Activated CD4-positive, CD25-positive, alpha-beta regulatory T cell (primary cell): ENCODE results near the gene CTPS1.

Experiments used
- DNase-seq, 4 experiments: peaks; one replicate each; lab custom pipeline; 2025; lab: John Stamatoyannopoulos, UW

CTPS1 gene

GRCh38 chr1:40966417-40966816 lies 13.1 kb upstream of the CTPS1 start:
- DNase-seq = no peak

- DNase-seq = no peak
Observed at GRCh38 chr1:40969445-40969844, 10.1 kb upstream of the CTPS1 start.

GRCh38 chr1:40971966-40972365 lies 7.5 kb upstream of the CTPS1 start:
- DNase-seq = no peak

GRCh38 chr1:40973912-40974311 lies 5.6 kb upstream of the CTPS1 start:
- no peak for DNase-seq

GRCh38 chr1:40974945-40975344 lies 4.6 kb upstream of the CTPS1 start:
- no peak for DNase-seq

GRCh38 chr1:40976952-40977690 lies 2.4 kb upstream of the CTPS1 start:
- DNase-seq = no peak

- DNase-seq = no peak
Observed at GRCh38 chr1:40977716-40978115, 1.8 kb upstream of the CTPS1 start.

- DNase-seq = no peak
Observed at GRCh38 chr1:40978886-40979240, 633 bp upstream of the CTPS1 start.

GRCh38 chr1:40980068-40980452 lies 564 bp downstream of the CTPS1 start:
- peak in 2 of 4 experiments; percentile 38 to 50 for DNase-seq

- peak in 3 of 4 experiments; percentile 11 to 33 (median 22) for DNase-seq
Observed at GRCh38 chr1:40980453-40981121, 1.1 kb downstream of the CTPS1 start.

- DNase-seq = no peak
Observed at GRCh38 chr1:40981691-40982448, 2.4 kb downstream of the CTPS1 start.

GRCh38 chr1:40982721-40983120 lies 3.2 kb downstream of the CTPS1 start:
- DNase-seq = no peak

- no peak for DNase-seq
Observed at GRCh38 chr1:40983286-40983685, 3.8 kb downstream of the CTPS1 start.

GRCh38 chr1:40984066-40984465 lies 4.6 kb downstream of the CTPS1 start:
- no peak for DNase-seq

- no peak for DNase-seq
Observed at GRCh38 chr1:40984531-40984930, 5.0 kb downstream of the CTPS1 start.

- no peak for DNase-seq
Observed at GRCh38 chr1:40985161-40985560, 5.7 kb downstream of the CTPS1 start.

GRCh38 chr1:40985875-40986274 lies 6.4 kb downstream of the CTPS1 start:
- DNase-seq = no peak

- DNase-seq = no peak
Observed at GRCh38 chr1:40986328-40986783, 6.9 kb downstream of the CTPS1 start.

GRCh38 chr1:40986956-40987355 lies 7.5 kb downstream of the CTPS1 start:
- DNase-seq = no peak

- DNase-seq = no peak
Observed at GRCh38 chr1:40987439-40988276, 8.2 kb downstream of the CTPS1 start.

- DNase-seq = no peak
Observed at GRCh38 chr1:40988280-40988679, 8.8 kb downstream of the CTPS1 start.

GRCh38 chr1:40989066-40989465 lies 9.6 kb downstream of the CTPS1 start:
- no peak for DNase-seq
